ENCODE results near the gene FOXO3. TPM values are rescaled to one million over a fixed set of nuclear protein-coding genes. Genes with fewer than 3 reads are reported as not detected.
A peak's percentile ranks its signal among the peaks of the same experiment; 100 is the strongest.

Gene FOXO3
- total RNA-seq, 1 donor from 2014 or later = 60.3 TPM

- Mint-ChIP-seq H3K9me3 (ENCODE audit: unreplicated experiment) (no peaks in the 10 kb centered on the region), H3K4me1 (ENCODE audit: unreplicated experiment) (peaks cover 91% of the 10 kb centered on the region), H3K4me3 (ENCODE audit: unreplicated experiment) (no peak overlapping the region), H3K27ac (ENCODE audit: unreplicated experiment) (peak overlapping the region; percentile 87), H3K27me3 (ENCODE audit: unreplicated experiment) (no peaks in the 10 kb centered on the region), H3K36me3 (ENCODE audit: unreplicated experiment) (no peaks in the 10 kb centered on the region)
- no peak for DNase-seq (ENCODE audit: extremely low spot score, unreplicated experiment)
- TF ChIP-seq CTCF (IDR thresholded peaks at IDR 0.05) = no peak
Observed at GRCh38 chr6:108587258-108588059, 26.7 kb downstream of the FOXO3 start.

- DNase-seq (ENCODE audit: extremely low spot score, unreplicated experiment) = no peak
- H3K27ac Mint-ChIP-seq (ENCODE audit: unreplicated experiment) = peak overlapping the region; percentile 87
- H3K36me3 Mint-ChIP-seq (ENCODE audit: unreplicated experiment) = no peaks in the 10 kb centered on the region
- peak overlapping the region; percentile 46 for H3K4me3 Mint-ChIP-seq (ENCODE audit: unreplicated experiment)
- no peaks in the 10 kb centered on the region for H3K9me3 Mint-ChIP-seq (ENCODE audit: unreplicated experiment)
- H3K27me3 Mint-ChIP-seq (ENCODE audit: unreplicated experiment) = no peaks in the 10 kb centered on the region
- no peak for TF ChIP-seq CTCF (IDR thresholded peaks at IDR 0.05)
- H3K4me1 Mint-ChIP-seq (ENCODE audit: unreplicated experiment) = peaks cover 92% of the 10 kb centered on the region
Observed at GRCh38 chr6:108588586-108588985, 27.9 kb downstream of the FOXO3 start.

- no peak for DNase-seq (ENCODE audit: extremely low spot score, unreplicated experiment)
- H3K4me1 Mint-ChIP-seq (ENCODE audit: unreplicated experiment) = peaks cover 92% of the 10 kb centered on the region
- no peaks in the 10 kb centered on the region for H3K36me3 Mint-ChIP-seq (ENCODE audit: unreplicated experiment)
- H3K9me3 Mint-ChIP-seq (ENCODE audit: unreplicated experiment) = no peaks in the 10 kb centered on the region
- H3K27ac Mint-ChIP-seq (ENCODE audit: unreplicated experiment) = peak overlapping the region; percentile 87
- TF ChIP-seq CTCF (IDR thresholded peaks at IDR 0.05) = no peak
- H3K27me3 Mint-ChIP-seq (ENCODE audit: unreplicated experiment) = no peaks in the 10 kb centered on the region
- H3K4me3 Mint-ChIP-seq (ENCODE audit: unreplicated experiment) = peak overlapping the region; percentile 46
Observed at GRCh38 chr6:108589244-108589791, 28.6 kb downstream of the FOXO3 start.

GRCh38 chr6:108591040-108591816 lies 30.5 kb downstream of the FOXO3 start:
- Mint-ChIP-seq H3K9me3 (ENCODE audit: unreplicated experiment) (no peaks in the 10 kb centered on the region), H3K27ac (ENCODE audit: unreplicated experiment) (peak overlapping the region; percentile 87), H3K36me3 (ENCODE audit: unreplicated experiment) (no peaks in the 10 kb centered on the region), H3K4me3 (ENCODE audit: unreplicated experiment) (no peak overlapping the region), H3K4me1 (ENCODE audit: unreplicated experiment) (peaks cover 96% of the 10 kb centered on the region), H3K27me3 (ENCODE audit: unreplicated experiment) (no peaks in the 10 kb centered on the region)
- TF ChIP-seq CTCF (IDR thresholded peaks at IDR 0.05) = no peak
- no peak for DNase-seq (ENCODE audit: extremely low spot score, unreplicated experiment)

All from osteocyte (in vitro differentiated cells).